ENCODE results near the gene SNED1. TPM values are rescaled to one million over a fixed set of nuclear protein-coding genes. Genes with fewer than 3 reads are reported as not detected.

The SNED1 gene
- total RNA-seq, 1 experiment from 2014 or later, result 3.2 TPM

- TF ChIP-seq PREB (CRISPR knock-in tag; IDR thresholded peaks at IDR 0.05; ENCODE audit: borderline replicate concordance), result no peak
- no peak for TF ChIP-seq NFE2L1 (CRISPR knock-in tag; IDR thresholded peaks at IDR 0.05)
- no peak for TF ChIP-seq CBFB (CRISPR knock-in tag; IDR thresholded peaks at IDR 0.05; ENCODE audit: low read depth)
- TF ChIP-seq, protein P1, sequence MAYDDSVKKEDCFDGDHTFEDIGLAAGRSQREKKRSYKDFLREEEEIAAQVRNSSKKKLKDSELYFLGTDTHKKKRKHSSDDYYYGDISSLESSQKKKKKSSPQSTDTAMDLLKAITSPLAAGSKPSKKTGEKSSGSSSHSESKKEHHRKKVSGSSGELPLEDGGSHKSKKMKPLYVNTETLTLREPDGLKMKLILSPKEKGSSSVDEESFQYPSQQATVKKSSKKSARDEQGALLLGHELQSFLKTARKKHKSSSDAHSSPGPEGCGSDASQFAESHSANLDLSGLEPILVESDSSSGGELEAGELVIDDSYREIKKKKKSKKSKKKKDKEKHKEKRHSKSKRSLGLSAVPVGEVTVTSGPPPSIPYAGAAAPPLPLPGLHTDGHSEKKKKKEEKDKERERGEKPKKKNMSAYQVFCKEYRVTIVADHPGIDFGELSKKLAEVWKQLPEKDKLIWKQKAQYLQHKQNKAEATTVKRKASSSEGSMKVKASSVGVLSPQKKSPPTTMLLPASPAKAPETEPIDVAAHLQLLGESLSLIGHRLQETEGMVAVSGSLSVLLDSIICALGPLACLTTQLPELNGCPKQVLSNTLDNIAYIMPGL (CRISPR knock-in tag; IDR thresholded peaks at IDR 0.05), result no peak
- no peak for TF ChIP-seq ATF1 (CRISPR knock-in tag; IDR thresholded peaks at IDR 0.05)
- TF ChIP-seq EMX1 (CRISPR knock-in tag; IDR thresholded peaks at IDR 0.05), result no peak
Measured at GRCh38 chr2:241081190-241081642, 82.8 kb downstream of the SNED1 start (continued).

DNA sequence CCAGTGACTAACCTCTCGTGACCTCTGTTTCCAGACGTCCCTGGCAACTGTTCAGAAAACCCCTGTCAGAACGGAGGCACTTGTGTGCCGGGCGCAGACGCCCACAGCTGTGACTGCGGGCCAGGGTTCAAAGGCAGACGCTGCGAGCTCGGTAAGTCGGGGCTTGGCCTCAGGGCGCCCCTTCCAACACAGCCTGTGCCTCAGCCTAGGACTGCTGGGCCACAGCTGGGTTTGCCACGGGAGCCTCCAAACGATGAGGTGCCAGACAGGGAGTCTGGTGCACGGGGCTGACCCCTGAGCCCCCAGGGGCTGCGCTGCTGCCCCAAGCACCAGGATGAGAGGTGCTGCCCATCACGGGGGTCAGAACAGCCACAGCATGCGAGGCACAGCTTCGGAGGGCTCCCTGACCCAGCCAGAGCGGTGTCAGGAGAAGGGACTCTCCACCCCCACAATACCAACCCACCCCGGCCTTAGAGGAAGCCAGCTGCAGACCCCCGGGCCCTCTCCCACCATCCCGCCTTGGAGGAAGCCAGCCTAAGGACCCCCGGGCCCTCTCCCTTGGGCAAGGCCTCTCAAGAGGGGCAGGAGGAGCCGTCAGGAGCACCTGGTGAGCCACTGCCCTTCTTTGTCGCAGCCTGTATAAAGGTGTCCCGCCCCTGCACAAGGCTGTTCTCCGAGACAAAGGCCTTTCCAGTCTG lies 83.4 kb downstream of the SNED1 start:
- H3K4me3 Mint-ChIP-seq, result no peak overlapping the region
- TF ChIP-seq, protein P2, sequence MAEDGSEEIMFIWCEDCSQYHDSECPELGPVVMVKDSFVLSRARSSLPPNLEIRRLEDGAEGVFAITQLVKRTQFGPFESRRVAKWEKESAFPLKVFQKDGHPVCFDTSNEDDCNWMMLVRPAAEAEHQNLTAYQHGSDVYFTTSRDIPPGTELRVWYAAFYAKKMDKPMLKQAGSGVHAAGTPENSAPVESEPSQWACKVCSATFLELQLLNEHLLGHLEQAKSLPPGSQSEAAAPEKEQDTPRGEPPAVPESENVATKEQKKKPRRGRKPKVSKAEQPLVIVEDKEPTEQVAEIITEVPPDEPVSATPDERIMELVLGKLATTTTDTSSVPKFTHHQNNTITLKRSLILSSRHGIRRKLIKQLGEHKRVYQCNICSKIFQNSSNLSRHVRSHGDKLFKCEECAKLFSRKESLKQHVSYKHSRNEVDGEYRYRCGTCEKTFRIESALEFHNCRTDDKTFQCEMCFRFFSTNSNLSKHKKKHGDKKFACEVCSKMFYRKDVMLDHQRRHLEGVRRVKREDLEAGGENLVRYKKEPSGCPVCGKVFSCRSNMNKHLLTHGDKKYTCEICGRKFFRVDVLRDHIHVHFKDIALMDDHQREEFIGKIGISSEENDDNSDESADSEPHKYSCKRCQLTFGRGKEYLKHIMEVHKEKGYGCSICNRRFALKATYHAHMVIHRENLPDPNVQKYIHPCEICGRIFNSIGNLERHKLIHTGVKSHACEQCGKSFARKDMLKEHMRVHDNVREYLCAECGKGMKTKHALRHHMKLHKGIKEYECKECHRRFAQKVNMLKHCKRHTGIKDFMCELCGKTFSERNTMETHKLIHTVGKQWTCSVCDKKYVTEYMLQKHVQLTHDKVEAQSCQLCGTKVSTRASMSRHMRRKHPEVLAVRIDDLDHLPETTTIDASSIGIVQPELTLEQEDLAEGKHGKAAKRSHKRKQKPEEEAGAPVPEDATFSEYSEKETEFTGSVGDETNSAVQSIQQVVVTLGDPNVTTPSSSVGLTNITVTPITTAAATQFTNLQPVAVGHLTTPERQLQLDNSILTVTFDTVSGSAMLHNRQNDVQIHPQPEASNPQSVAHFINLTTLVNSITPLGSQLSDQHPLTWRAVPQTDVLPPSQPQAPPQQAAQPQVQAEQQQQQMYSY (CRISPR knock-in tag; IDR thresholded peaks at IDR 0.05), result no peak
- TF ChIP-seq, protein P3, sequence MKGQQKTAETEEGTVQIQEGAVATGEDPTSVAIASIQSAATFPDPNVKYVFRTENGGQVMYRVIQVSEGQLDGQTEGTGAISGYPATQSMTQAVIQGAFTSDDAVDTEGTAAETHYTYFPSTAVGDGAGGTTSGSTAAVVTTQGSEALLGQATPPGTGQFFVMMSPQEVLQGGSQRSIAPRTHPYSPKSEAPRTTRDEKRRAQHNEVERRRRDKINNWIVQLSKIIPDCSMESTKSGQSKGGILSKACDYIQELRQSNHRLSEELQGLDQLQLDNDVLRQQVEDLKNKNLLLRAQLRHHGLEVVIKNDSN (CRISPR knock-in tag; IDR thresholded peaks at IDR 0.05), result no peak
- TF ChIP-seq CBFB (CRISPR knock-in tag; IDR thresholded peaks at IDR 0.05; ENCODE audit: low read depth) (no peak), SMAD4 (CRISPR knock-in tag; IDR thresholded peaks at IDR 0.05) (no peak), SP1 (CRISPR knock-in tag; conservative IDR thresholded peaks at IDR 0.05) (no peak), ZNF263 (CRISPR knock-in tag; IDR thresholded peaks at IDR 0.05; ENCODE audit: low read depth) (no peak)
- TF ChIP-seq, protein P4, sequence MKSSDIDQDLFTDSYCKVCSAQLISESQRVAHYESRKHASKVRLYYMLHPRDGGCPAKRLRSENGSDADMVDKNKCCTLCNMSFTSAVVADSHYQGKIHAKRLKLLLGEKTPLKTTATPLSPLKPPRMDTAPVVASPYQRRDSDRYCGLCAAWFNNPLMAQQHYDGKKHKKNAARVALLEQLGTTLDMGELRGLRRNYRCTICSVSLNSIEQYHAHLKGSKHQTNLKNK (CRISPR knock-in tag; IDR thresholded peaks at IDR 0.05), result no peak
- no peak for DNase-seq (ENCODE audit: low spot score)
- H3K27me3 Mint-ChIP-seq (ENCODE audit: low read depth), result no peaks in the 10 kb centered on the region
- no peaks in the 10 kb centered on the region for H3K9me3 Mint-ChIP-seq
- POLR2A ChIA-PET, result no interaction called here
- CTCF ChIA-PET, result no interaction called here
- H3K36me3 Mint-ChIP-seq, result peaks cover 7% of the 10 kb centered on the region
- no peak overlapping the region for H3K27ac Mint-ChIP-seq
- ATAC-seq, result no peak
- no peaks in the 10 kb centered on the region for H3K4me1 Mint-ChIP-seq

DNA sequence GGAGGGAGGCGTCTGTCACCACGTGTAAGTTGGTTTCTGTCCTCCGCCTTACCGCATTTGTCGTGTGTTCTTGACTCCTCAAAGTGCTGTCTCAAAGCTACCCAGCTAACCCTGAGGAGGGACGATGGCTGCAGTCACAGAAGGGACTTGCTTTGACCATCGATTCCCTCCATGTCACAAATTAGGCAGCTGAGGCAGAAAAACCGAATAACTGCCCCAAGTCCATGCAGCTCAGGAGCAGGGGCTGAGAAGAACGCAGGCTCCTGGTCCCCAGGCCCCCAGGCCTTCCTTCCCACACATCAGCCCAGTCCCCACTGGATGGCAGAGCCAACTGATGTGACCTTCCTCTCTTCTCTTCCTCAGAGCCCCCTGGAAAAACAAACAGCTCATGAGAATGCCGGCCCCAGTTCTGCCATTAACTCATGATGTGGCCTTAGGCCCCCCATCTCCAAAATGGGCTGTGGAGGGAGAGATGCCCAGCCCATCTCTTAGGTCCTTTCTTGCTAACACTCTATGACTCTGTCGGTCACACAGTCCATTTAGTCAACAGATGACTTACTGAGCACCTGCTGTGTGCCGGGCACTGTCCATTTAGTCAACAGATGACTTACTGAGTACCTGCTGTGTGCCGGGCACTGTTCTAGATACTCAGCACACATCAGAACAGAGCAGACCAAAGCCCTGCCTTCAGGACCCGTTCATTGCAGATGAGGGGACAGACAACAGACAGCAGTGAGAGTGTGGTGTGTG lies 84.1 kb downstream of the SNED1 start:
- no peaks in the 10 kb centered on the region for H3K27me3 Mint-ChIP-seq (ENCODE audit: low read depth)
- no peak overlapping the region for H3K27ac Mint-ChIP-seq
- no peaks in the 10 kb centered on the region for H3K4me1 Mint-ChIP-seq
- H3K4me3 Mint-ChIP-seq, result no peak overlapping the region
- DNase-seq (ENCODE audit: low spot score), result no peak
- ChIA-PET CTCF (no interaction called here), POLR2A (no interaction called here)
- no peak for TF ChIP-seq ELF4 (CRISPR knock-in tag; IDR thresholded peaks at IDR 0.05; ENCODE audit: low read depth)
- TF ChIP-seq, protein P5, sequence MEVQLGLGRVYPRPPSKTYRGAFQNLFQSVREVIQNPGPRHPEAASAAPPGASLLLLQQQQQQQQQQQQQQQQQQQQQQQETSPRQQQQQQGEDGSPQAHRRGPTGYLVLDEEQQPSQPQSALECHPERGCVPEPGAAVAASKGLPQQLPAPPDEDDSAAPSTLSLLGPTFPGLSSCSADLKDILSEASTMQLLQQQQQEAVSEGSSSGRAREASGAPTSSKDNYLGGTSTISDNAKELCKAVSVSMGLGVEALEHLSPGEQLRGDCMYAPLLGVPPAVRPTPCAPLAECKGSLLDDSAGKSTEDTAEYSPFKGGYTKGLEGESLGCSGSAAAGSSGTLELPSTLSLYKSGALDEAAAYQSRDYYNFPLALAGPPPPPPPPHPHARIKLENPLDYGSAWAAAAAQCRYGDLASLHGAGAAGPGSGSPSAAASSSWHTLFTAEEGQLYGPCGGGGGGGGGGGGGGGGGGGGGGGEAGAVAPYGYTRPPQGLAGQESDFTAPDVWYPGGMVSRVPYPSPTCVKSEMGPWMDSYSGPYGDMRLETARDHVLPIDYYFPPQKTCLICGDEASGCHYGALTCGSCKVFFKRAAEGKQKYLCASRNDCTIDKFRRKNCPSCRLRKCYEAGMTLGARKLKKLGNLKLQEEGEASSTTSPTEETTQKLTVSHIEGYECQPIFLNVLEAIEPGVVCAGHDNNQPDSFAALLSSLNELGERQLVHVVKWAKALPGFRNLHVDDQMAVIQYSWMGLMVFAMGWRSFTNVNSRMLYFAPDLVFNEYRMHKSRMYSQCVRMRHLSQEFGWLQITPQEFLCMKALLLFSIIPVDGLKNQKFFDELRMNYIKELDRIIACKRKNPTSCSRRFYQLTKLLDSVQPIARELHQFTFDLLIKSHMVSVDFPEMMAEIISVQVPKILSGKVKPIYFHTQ (CRISPR knock-in tag; IDR thresholded peaks at IDR 0.05), result no peak
- TF ChIP-seq TEAD4 (CRISPR knock-in tag; IDR thresholded peaks at IDR 0.05), result no peak
- TF ChIP-seq SMAD3 (CRISPR knock-in tag; IDR thresholded peaks at IDR 0.05; ENCODE audit: borderline replicate concordance), result no peak
- no peak for TF ChIP-seq SOX15 (CRISPR knock-in tag; IDR thresholded peaks at IDR 0.05)
- TF ChIP-seq CREM (CRISPR knock-in tag; IDR thresholded peaks at IDR 0.05), result no peak
- no peak for TF ChIP-seq CBFB (CRISPR knock-in tag; IDR thresholded peaks at IDR 0.05; ENCODE audit: low read depth)
- TF ChIP-seq NR2C2 (CRISPR knock-in tag; IDR thresholded peaks at IDR 0.05), result no peak
- TF ChIP-seq JUN (CRISPR knock-in tag; IDR thresholded peaks at IDR 0.05), result no peak
- no peak for ATAC-seq
- no peaks in the 10 kb centered on the region for H3K9me3 Mint-ChIP-seq
- peaks cover 7% of the 10 kb centered on the region for H3K36me3 Mint-ChIP-seq
